GM21423 (cell line): ENCODE results near the gene PCDHGA1.
A peak's percentile ranks its signal among the peaks of the same experiment; 100 is the strongest.

Source experiments
- ATAC-seq: cut with Tn5 transposase; IDR thresholded peaks from one replicate; pipeline ENCODE4 v1.9.1; 2021; ENCODE audit warnings: mild to moderate bottlenecking, moderate library complexity; ENCODE audit not compliant: unreplicated experiment

Gene PCDHGA1

GRCh38 chr5:141524604-141525597, 194.6 kb downstream of the PCDHGA1 start:
- peak; percentile 68 for ATAC-seq

GRCh38 chr5:141525653-141526052, 195.3 kb downstream of the PCDHGA1 start:
- ATAC-seq = no peak

- no peak for ATAC-seq
Observed at GRCh38 chr5:141527426-141527825, 197.1 kb downstream of the PCDHGA1 start.

GRCh38 chr5:141528291-141528984, 198.1 kb downstream of the PCDHGA1 start:
- ATAC-seq = no peak

- peak; percentile 54 for ATAC-seq
Observed at GRCh38 chr5:141529002-141529401, 198.7 kb downstream of the PCDHGA1 start.

GRCh38 chr5:141529873-141530272, 199.6 kb downstream of the PCDHGA1 start:
- ATAC-seq = no peak

GRCh38 chr5:141532726-141533125, 202.4 kb downstream of the PCDHGA1 start:
- no peak for ATAC-seq

GRCh38 chr5:141533897-141534296, 203.6 kb downstream of the PCDHGA1 start:
- no peak for ATAC-seq

GRCh38 chr5:141534492-141535213, 204.3 kb downstream of the PCDHGA1 start:
- ATAC-seq = no peak

GRCh38 chr5:141543053-141543452, 212.7 kb downstream of the PCDHGA1 start:
- no peak for ATAC-seq

- no peak for ATAC-seq
Observed at GRCh38 chr5:141547488-141547887, 217.2 kb downstream of the PCDHGA1 start.

GRCh38 chr5:141547921-141548320, 217.6 kb downstream of the PCDHGA1 start:
- no peak for ATAC-seq

- ATAC-seq = peak; percentile 63
Observed at GRCh38 chr5:141557681-141558136, 227.4 kb downstream of the PCDHGA1 start.

GRCh38 chr5:141558150-141558549, 227.8 kb downstream of the PCDHGA1 start:
- ATAC-seq = no peak

GRCh38 chr5:141559461-141559860, 229.1 kb downstream of the PCDHGA1 start:
- ATAC-seq = no peak

GRCh38 chr5:141560151-141560550, 229.8 kb downstream of the PCDHGA1 start:
- ATAC-seq = no peak

- no peak for ATAC-seq
Observed at GRCh38 chr5:141560725-141561483, 230.6 kb downstream of the PCDHGA1 start.
